SW 1271 (cell line): ENCODE measurements around the gene ATAD3A.
"Not testable (repeated sequence)": the region's sequence is repeated elsewhere in the genome, so short reads cannot be mapped to it uniquely, and the experiment has no call there.

Source experiments
- DNase-seq, 2 experiments: peaks; one replicate each; lab custom pipeline; 2025; lab: John Stamatoyannopoulos, UW

The ATAD3A gene

DNA sequence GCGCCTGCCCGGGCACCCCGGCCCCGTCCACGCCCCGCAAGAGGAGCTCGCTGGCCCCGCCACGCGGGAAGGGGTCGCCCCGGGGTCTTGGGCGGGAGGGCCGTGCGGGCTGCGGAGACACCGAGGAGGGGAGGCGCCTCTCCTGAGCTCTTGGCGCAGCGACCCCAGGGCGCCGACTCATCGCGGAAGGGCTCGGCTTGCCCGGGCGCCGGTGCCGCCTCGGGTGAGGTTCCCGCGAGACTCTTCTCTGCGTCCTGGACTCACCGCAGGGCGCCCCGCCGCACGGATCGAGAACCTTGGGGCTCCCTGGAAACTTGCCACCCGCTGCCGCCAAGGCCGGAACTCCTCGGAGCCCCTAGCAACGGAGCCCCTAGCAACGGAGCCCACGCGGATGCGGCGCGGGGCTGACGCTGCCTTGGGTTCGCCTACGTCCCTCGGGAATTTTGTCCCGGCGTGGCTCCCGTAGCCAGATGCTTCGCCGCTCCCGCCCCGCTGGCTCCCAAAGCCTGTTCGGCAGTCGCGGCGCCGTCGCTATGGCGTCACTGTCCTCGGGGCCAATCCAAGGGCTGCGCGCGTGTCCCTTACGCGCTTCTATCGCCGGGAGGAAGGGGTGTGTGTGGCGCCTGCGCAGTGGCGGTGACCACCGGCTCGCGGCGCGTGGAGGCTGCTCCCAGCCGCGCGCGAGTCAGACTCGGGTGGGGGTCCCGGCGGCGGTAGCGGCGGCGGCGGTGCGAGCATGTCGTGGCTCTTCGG, at the start of gene ATAD3A:
Gene ATAD3A (plus strand): TSS at position 630 of the 753 bp plus-strand sequence. CDS start 107 bp downstream, at position 737.
- peak; percentile 71 to 87 for DNase-seq

DNA sequence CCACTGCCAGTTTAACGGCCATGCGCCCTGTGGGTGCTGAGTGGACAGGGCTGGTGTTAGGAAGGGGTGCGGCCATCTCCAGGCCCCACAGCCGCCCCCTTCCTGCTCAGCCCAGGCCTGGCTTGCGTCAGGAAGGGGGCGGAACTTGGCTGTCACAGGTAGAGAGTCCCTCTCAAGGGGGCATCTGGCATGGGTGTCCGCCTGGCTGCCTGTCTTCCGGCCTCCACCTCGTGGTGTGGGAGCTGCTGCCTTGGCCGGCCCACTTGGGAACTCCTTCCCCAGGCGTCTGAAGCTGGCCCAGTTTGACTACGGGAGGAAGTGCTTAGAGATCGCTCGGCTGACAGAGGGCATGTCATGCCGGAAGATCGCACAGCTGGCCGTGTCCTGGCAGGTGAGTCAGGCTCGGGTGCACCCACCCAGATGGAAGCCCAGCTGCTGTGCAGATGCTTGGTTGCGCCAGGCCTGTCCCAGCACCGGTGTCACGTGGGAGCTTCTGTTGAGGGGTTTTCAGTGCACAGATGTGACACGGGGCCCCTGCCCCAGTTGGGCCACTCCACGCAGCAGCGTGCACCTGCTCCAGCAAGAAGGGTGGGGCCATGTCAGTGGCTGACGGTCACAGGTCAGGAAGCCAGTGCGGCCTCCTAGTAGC, 49.5 kb upstream of the ATAD3A start:
- no peak for DNase-seq

DNA sequence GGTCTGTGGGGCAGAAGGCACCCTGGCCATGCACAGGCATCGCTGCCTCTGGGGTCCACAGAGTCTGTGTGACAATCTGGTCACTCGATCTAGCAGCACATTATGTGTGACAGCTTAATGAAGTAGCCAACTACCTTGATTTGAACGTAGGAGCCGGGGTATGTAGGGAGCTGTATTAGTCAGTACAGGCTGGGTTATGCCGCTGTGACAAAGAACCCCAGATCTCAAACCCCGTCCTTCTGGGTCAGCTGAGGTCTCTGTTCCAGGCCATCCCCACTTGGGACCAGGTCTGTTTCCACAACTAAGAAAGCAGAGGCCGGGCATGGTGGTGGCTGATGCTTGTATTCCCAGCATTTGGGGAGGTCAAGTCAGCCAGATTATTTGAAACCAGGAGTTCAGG, 48.6 kb upstream of the ATAD3A start:
- DNase-seq = no peak

DNA sequence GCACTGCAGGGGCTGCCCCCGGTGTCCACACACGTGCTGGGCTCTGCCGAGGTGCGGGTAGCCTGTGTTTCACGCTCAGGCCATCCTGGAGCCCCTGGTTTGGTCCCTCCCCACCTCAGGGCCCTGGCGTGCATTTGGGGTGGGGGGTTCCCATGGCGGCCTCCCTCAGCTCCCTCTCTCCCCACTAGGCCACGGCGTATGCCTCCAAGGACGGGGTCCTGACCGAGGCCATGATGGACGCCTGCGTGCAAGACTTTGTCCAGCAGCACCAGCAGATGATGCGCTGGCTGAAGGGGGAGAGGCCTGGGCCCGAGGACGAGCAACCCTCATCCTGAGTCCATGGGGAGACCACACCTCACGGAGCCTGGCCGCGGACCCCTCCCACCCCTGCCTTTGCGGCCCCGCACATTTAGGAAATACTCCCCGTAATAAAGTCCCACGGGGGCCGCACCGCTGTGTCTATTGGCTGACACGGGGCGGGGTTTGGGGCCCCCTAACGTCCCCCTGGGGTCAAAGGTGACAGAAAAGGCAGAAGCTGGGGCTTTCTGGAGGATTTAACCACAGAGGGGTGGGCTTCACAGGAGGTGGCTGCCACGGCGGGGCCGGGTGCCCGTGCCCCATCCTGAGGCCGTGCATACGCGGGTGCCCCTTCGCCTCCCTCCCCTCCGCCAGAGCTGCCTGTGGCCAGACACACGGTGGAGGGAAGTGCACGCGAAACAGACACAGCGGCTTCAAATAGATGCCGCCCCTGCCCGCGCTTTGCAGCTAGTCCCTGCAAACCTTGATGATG, 43.6 kb upstream of the ATAD3A start:
- DNase-seq = not testable (repeated sequence)

DNA sequence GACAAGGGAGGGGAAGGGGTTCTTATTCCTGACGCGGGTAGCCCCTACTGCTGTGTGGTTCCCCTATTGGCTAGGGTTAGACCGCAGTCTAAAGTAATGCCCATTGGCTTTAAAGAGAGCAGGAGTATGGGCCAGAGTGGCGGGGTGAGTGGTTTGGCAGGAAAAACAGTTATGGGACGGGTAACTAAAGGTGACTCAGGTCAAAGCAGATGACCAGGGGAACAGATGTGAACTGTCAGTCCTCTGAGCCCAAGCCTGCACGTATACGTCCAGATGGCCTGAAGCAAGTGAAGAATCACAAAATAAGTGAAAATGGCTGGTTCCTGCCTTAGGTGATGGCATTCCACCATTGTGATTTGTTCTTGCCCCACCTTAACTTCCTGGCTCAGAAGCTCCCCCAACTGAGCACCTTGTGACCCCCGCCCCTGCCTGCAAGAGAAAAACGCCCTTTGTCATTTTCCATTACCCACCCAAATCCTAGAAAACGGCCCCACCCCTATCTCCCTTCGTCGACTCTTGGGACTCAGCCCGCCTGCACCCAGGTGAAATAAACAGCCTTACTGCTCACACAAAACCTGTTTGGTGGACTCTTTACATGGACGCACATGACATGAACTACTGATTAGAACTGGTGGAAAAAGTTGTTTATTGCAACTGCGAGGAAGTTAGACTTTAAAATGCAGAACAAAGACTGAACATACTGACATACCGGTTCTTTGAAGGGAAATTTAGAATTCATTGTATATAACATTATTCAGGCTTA, 41.2 kb upstream of the ATAD3A start:
- DNase-seq = no peak

DNA sequence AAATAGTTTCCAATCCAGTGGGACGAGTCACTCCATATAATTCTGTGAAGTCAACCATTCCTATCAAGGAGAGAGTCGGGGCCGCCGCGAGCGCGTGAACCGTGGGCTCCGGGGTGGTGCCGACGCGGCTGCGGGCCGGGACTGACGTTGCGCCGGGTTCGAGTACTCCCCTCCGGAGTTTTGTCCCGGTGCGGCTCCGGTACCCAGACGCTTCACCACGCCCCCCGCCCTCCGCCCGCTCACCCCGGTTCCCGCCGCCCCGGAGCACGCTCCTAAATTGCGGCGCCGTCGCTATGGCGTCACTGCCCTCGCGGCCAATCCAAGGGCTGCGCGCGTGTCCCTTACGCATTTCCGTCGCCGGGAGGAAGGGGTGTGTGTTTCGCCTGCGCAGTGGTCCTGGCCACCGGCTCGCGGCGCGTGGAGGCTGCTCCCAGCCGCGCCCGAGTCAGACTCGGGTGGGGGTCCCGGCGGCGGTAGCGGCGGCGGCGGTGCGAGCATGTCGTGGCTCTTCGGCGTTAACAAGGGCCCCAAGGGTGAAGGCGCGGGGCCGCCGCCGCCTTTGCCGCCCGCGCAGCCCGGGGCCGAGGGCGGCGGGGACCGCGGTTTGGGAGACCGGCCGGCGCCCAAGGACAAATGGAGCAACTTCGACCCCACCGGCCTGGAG, 40.4 kb upstream of the ATAD3A start, which contains the start of gene ATAD3B:
Gene ATAD3B (plus strand): TSS at position 377 of the 664 bp plus-strand sequence. CDS start 120 bp downstream, at position 497.
- DNase-seq = peak; percentile 59 to 84

DNA sequence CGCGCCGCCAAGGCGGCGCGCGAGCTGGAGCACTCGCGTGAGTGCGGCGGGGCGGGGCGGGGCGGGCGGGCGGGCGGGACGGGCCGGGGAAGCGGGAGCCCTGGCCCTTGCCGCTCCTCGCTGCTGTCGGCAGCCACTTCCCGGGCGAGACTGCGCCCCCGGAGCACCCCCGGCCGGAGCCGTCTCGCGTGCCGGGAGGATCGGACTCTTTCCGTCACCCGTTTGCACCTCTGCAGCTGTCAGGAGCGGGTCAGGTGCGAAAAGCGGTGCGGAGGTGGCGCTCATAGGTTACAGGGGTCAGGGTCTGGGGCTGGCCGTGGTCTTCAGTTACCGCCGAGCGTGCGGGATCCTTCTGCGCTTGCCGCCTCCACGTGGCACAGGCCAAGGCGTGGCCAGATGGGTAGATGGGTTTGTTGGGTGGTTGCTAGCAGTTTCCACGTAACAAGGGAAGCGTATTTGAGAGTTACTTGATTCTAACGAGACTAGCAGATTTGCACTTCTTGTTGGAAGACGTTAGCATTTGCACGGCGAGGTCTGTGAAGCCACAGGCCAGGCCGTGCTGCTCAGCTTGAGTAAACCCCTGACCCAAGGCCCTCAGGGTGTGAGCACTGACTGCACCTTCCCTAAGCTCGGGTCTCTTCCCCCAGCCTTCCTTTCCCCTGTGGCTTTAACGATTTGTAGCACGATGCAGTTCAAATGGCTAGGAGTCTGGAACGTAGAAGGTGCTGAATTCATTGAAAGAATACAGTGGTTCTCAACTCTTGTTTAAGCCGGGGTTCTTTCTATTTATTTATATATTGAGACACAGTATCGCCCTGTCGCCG, 39.7 kb upstream of the ATAD3A start:
- not testable (repeated sequence) for DNase-seq

DNA sequence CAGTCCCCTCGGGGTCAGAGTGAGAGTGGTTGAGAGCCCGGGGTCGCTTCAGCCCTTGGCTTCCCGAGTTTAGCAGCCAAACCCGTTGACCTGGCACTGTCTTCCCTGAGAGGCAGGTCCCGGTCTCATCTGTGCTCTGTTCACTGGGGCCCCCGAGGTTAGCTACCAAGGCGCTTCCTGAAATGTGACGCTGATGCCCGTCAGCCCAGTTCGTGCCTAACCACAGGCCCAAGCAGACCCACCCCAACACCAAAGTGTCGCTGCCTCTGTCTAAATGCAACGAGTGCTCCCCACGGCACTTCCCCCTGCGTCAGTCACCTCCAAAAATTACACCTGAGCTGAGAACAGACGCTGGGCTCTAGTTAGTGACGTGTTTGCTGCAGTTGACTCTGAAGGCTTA, 36.0 kb upstream of the ATAD3A start:
- DNase-seq = not testable (repeated sequence)

DNA sequence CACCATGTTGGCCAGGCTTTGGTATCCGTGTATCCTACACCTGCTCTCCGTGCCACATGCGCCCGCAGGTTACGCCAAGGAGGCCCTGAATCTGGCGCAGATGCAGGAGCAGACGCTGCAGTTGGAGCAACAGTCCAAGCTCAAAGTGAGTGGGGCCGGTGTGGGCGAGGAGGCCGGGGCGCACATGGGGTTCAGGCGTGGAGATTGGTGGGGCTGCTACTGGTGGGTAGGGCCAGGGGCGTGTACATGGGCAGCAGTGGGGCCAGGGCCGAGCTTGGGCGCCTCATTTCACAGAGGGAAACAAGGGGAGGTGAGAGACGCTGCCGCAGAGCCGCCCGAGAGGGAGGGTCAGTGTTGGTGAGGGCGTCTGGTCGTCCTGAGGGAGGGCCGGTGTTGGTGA, 34.8 kb upstream of the ATAD3A start:
- no peak for DNase-seq

DNA sequence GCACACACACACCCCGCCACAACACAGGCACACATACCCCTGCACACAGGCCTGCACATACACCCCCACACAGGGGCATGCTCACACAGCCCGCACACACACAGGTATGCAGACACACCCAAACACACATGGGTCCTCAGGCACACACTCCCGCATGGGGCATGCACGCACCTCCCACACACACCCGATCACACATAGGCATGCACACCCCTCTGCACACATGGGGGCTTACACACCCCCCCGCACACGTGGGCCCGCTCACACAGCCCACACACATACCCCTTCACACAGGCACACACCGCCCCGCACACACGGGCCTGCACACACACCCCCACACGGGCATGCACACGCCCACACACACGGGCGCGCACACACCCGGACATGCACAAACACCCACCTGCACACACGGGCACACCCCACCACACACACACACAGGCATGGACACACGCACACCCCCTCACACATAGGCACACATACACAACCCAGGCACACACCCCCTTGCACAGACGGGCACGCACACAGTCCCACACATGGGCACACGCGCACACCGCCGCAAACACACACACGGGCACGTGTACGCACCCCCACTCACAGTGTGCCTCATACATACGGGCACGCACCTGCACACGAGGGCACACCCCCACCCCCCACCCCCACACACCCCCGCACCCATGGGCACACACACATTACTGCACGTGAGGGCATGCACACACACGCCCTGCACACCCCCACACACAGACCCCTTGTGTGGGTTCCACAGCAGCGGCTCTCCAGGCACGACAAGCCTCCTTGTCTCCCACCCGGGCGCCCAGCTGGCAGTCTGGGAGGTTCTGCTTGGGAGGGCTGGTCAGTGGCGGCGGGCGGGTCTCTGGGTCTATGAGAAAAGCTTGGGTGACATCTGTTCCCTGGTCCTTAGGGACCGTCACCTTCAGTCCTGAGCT, 32.1 kb upstream of the ATAD3A start:
- DNase-seq = no peak

DNA sequence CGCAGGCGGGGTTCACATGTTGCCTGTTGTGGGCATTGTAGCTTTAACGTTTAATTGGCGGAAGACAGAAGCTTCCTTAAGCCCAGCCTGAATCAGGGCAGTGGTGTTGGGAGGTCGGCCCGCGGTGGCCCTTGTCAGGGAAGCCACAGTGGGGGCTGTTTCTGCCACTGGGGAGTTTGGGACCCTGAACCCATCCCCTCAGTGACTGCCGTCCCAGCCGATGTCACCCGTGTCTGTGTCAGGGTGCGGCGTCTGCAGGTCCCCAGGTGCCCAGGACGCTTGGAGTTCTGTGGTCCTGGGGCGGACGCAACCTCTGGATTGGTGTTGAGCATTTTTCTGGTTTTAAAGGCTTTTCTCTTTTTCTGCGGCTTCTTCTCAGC, 31.5 kb upstream of the ATAD3A start:
- DNase-seq = not testable (repeated sequence)

DNA sequence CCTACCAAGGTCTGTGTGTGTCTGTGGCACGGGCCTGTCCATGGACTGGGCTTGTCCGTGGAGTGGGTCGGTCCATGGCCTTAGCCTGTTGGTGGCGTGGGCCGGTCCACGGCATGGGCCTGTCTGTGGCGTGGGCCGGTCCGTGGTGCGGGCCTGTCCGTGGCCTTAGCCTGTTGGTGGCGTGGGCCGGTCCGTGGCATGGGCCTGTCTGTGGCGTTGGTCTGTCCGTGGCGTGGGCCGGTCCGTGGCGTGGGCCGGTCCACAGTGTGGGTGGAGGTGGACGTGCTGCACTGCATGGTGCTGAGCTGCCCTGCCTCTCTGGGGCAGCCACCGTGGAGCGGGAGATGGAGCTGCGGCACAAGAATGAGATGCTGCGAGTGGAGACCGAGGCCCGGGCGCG, 30.2 kb upstream of the ATAD3A start:
- DNase-seq = not testable (repeated sequence)

DNA sequence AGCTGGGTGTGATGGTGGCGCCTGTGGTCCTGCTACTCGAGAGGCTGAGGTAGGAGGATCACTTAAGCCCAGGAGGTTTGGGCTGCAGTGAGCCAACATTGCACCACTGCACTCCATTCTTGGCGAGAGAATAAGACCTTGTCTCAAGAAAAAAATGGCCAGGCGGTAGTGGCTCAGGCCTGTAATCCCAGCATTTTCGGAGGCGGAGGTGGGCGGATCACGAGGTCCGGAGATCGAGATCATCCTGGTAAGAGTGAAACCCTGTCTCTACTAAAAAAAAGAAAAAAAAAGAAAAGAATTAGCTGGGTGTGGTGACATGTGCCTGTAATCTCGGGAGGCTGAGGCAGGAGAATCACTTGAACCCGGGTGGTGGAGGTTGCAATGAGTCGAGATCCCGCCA, 29.1 kb upstream of the ATAD3A start:
- no peak for DNase-seq

DNA sequence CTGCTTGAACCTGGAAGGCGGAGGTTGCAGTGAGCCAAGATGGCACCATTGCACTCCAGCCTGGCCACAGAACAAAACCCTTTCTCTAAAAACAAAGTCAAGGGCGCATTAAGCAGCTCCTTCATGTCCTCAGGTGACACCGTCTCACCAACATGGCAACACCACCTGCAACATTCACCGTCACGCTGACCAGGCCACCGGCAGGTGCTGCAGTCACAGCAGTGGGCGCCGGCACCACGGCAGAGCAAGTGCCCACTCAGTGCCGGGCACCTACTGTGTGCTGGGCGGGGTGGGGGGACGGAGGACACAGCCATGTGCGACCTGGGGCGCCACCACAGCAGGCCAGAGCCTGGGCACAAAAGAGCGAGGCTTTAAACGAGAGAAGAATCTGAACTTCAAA, 28.2 kb upstream of the ATAD3A start:
- DNase-seq = no peak

DNA sequence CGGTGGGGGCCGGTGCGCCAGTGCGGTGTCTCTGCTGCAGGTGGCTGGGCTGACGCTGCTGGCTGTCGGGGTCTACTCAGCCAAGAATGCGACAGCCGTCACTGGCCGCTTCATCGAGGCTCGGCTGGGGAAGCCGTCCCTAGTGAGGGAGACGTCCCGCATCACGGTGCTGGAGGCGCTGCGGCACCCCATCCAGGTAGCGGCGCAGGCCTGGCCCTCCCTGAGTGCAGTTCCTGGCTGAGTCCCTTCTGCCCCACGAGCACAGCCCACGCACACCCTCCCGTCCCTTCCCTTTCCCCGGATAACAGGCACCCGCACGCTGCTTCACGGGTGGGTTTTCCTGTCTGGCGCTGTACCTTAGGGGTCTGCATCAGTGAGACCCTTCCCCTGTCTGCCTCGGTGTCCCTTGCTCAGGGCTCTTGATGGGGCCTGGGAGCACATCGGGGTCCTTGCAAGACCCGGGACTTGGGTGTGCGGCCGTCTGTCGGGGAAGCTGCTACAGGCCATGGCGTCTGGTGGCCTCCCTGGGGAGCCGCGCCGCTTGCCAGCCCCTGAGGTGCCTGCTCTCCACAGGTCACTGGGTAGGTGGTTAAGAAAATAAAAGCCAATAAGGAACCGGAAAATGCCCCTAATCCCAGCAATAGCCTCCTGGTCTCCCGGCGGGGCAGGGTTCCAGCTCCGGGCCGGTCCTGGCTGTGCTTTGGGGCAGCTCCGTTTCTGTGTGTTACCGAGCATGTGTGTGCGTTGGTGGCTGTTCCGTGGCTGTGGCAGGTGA, 26.8 kb upstream of the ATAD3A start:
- not testable (repeated sequence) for DNase-seq

DNA sequence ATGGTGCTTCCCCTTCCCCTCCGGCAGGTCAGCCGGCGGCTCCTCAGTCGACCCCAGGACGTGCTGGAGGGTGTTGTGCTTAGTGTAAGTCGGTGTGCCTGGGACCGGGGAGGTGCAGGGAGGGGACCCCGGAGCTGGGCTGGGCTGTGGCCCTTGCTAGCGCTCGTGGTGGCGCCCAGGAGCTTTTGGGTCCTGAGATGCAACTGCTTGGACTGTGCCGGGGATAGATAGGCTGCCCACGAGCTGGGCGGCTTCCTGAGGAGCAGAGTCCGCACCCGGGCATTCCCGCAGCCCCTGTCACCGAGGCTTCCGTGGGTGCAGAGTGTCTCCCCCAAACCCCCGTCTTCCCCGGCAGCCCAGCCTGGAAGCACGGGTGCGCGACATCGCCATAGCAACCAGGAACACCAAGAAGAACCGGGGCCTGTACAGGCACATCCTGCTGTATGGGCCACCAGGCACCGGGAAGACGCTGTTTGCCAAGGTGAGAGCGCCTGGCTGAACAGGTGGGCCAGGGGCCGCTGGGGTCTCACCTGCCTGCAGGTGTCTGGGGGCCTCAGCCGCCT, 26.1 kb upstream of the ATAD3A start:
- not testable (repeated sequence) for DNase-seq

DNA sequence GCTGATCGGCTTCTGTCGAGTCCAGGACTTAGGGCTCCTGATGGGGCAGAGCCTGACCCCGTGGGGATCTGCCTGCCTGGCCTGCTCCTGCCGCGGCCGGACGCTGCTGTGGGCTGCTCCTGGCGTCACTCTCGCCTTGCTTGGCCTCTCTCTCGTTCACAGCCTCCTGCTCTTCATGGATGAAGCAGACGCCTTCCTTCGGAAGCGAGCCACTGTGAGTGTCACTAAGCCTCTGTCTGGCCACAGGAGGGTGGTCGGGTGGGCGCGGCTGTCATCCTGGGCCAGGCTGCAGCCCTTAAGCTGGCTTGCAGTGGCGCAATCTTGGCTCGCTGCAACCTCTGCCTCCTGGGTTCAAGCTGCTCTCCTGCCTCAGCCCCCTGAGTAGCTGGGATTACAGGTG, 24.3 kb upstream of the ATAD3A start:
- no peak for DNase-seq

DNA sequence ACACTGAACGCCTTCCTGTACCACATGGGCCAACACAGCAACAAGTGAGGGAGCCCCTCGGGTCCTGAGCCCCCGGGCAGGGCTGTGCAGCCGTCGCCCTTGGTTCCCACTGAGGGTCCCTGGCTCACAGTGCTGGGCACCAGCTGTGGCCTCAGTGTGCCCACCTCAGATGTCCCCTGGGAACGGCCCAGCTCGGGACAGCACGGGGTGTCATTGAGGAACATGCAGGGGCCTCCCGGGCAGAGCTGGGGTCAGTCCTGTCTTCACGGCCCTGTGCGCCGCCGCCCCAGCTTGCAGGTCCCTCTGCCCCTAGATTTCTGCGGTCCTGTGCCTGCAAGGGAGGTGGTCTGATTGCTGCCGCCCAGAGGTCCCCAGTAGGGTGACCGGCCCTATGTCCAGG, 22.7 kb upstream of the ATAD3A start:
- DNase-seq = no peak
